Inferior parietal cortex (tissue), 1 donor: ENCODE data around the gene PNPLA2.

ENCODE experiments used
- DNase-seq: peaks from one replicate; pipeline ENCODE4 v3.0.0-alpha.2; 2016; ENCODE audit errors: extremely low spot score

PNPLA2 gene

GRCh38 chr11:798093-798713, 20.5 kb upstream of the PNPLA2 start, which contains the start of gene SLC25A22:
Gene SLC25A22, minus strand, starts transcription at chr11:798281. Its CDS starts 3,275 bp downstream, at chr11:795006.
- peak; percentile 74 for DNase-seq

GRCh38 chr11:799641-800316, 18.9 kb upstream of the PNPLA2 start:
- no peak for DNase-seq

- DNase-seq, result no peak
Measured at GRCh38 chr11:800473-800872, 18.2 kb upstream of the PNPLA2 start.

- DNase-seq, result no peak
Measured at GRCh38 chr11:801097-801780, 17.5 kb upstream of the PNPLA2 start.

- DNase-seq, result no peak
Measured at GRCh38 chr11:802018-802617, 16.6 kb upstream of the PNPLA2 start.

GRCh38 chr11:802693-803466, 15.8 kb upstream of the PNPLA2 start:
- no peak for DNase-seq

GRCh38 chr11:803467-803742, 15.3 kb upstream of the PNPLA2 start:
- no peak for DNase-seq

GRCh38 chr11:803770-804598, 14.7 kb upstream of the PNPLA2 start:
- no peak for DNase-seq

- no peak for DNase-seq
Measured at GRCh38 chr11:804599-804964, 14.1 kb upstream of the PNPLA2 start.

- DNase-seq, result no peak
Measured at GRCh38 chr11:808427-809286, 10.1 kb upstream of the PNPLA2 start.

GRCh38 chr11:809287-810039, 9.3 kb upstream of the PNPLA2 start, which contains the start of gene RPLP2:
Gene RPLP2, plus strand, starts transcription at chr11:809967. Its CDS starts 268 bp downstream, at chr11:810235.
- peak; percentile 98 for DNase-seq

GRCh38 chr11:810040-810567, 8.6 kb upstream of the PNPLA2 start:
- no peak for DNase-seq

- no peak for DNase-seq
Measured at GRCh38 chr11:811446-812245, 7.1 kb upstream of the PNPLA2 start.

- no peak for DNase-seq
Measured at GRCh38 chr11:812390-812789, 6.3 kb upstream of the PNPLA2 start.

- no peak for DNase-seq
Measured at GRCh38 chr11:813072-813455, 5.7 kb upstream of the PNPLA2 start.

- DNase-seq, result no peak
Measured at GRCh38 chr11:813456-814096, 5.1 kb upstream of the PNPLA2 start.

GRCh38 chr11:815675-816432, 2.9 kb upstream of the PNPLA2 start:
- no peak for DNase-seq
